ENCODE data around the gene ZFP91.
A peak's percentile ranks its signal among the peaks of the same experiment; 100 is the strongest.
"Not testable (repeated sequence)": the region's sequence is repeated elsewhere in the genome, so short reads cannot be mapped to it uniquely, and the experiment has no call there.

Gene ZFP91

GRCh38 chr11:58578635-58579191, at the start of gene ZFP91:
Gene ZFP91, plus strand, starts transcription at chr11:58579063. Its CDS starts 219 bp downstream, at chr11:58579282.
- DNase-seq: peak; percentile 79

- no peak for DNase-seq
Measured at GRCh38 chr11:58530236-58530635, 48.6 kb upstream of the ZFP91 start.

GRCh38 chr11:58531865-58532341, 47.0 kb upstream of the ZFP91 start:
- no peak for DNase-seq

GRCh38 chr11:58546841-58547240, 32.0 kb upstream of the ZFP91 start:
- DNase-seq: no peak

- no peak for DNase-seq
Measured at GRCh38 chr11:58549644-58550043, 29.2 kb upstream of the ZFP91 start.

GRCh38 chr11:58560842-58561241, 18.0 kb upstream of the ZFP91 start:
- DNase-seq: no peak

GRCh38 chr11:58561394-58562098, 17.3 kb upstream of the ZFP91 start:
- DNase-seq: no peak

- no peak for DNase-seq
Measured at GRCh38 chr11:58562375-58562800, 16.5 kb upstream of the ZFP91 start.

GRCh38 chr11:58564231-58564630, 14.6 kb upstream of the ZFP91 start:
- no peak for DNase-seq

GRCh38 chr11:58567889-58568512, 10.9 kb upstream of the ZFP91 start:
- DNase-seq: no peak

GRCh38 chr11:58572906-58573305, 6.0 kb upstream of the ZFP91 start:
- not testable (repeated sequence) for DNase-seq

GRCh38 chr11:58573451-58574104, 5.3 kb upstream of the ZFP91 start:
- DNase-seq: no peak

GRCh38 chr11:58574881-58575280, 4.0 kb upstream of the ZFP91 start:
- DNase-seq: no peak

GRCh38 chr11:58575377-58576020, 3.4 kb upstream of the ZFP91 start, which contains the start of gene LPXN:
Gene LPXN, minus strand, starts transcription at chr11:58575856. Its CDS starts 84 bp downstream, at chr11:58575772.
- no peak for DNase-seq

GRCh38 chr11:58576887-58577471, 1.9 kb upstream of the ZFP91 start:
- no peak for DNase-seq

GRCh38 chr11:58577555-58578135, 1.2 kb upstream of the ZFP91 start:
- DNase-seq: no peak

GRCh38 chr11:58578136-58578634, 678 bp upstream of the ZFP91 start:
- peak; percentile 78 for DNase-seq

- DNase-seq: peak; percentile 65
Measured at GRCh38 chr11:58579192-58580129, 598 bp downstream of the ZFP91 start.

GRCh38 chr11:58580311-58580710, 1.4 kb downstream of the ZFP91 start:
- DNase-seq: no peak

- no peak for DNase-seq
Measured at GRCh38 chr11:58582437-58582836, 3.6 kb downstream of the ZFP91 start.

GRCh38 chr11:58586998-58587397, 8.1 kb downstream of the ZFP91 start:
- no peak for DNase-seq

All from NCI-H2171 (cell line).